Thymus (tissue), 11 donors: ENCODE measurements around the gene AHCYL2. TPM values are rescaled to one million over a fixed set of nuclear protein-coding genes. Genes with fewer than 3 reads are reported as not detected.

ENCODE experiments used
- DNase-seq, 9 donors: peaks; one replicate each; pipeline ENCODE4 v3.0.0-alpha.2; 2013; ENCODE audit warnings: low spot score in 9 of 9, low read depth in 6 of 9, missing footprints in 1 of 9
- H3K27ac ChIP-seq, 2 donors: one replicate each; pipeline ENCODE4 v1.5.1; 2013; ENCODE audit warnings: control low read depth in 1 of 2, low read depth in 1 of 2, low read length in 1 of 2, mild to moderate bottlenecking in 1 of 2, moderate library complexity in 1 of 2
- H3K27me3 ChIP-seq, 2 donors: one replicate each; pipeline ENCODE4 v1.5.1; 2013; ENCODE audit warnings: low read length in 1 of 2; ENCODE audit not compliant: control insufficient read depth in 2 of 2, insufficient read depth in 1 of 2
- H3K36me3 ChIP-seq, 2 donors: one replicate each; pipeline ENCODE4 v1.5.1; 2013; ENCODE audit warnings: low read length in 1 of 2, mild to moderate bottlenecking in 1 of 2, moderate library complexity in 1 of 2; ENCODE audit not compliant: control insufficient read depth in 2 of 2, insufficient read depth in 2 of 2
- H3K4me1 ChIP-seq, 2 donors: one replicate each; pipeline ENCODE4 v1.5.1; 2013; ENCODE audit warnings: low read length in 2 of 2; ENCODE audit not compliant: control insufficient read depth in 2 of 2, insufficient read depth in 2 of 2
- H3K4me3 ChIP-seq, 2 donors: one replicate each; pipeline ENCODE4 v1.5.1; 2013; ENCODE audit warnings: low read length in 2 of 2, control low read depth in 1 of 2, mild to moderate bottlenecking in 1 of 2
- H3K9me3 ChIP-seq, 2 donors: one replicate each; pipeline ENCODE4 v1.5.1; 2013; ENCODE audit warnings: low read length in 1 of 2, mild to moderate bottlenecking in 1 of 2; ENCODE audit not compliant: control insufficient read depth in 2 of 2, insufficient read depth in 1 of 2
- WGBS: extraction: QIAGEN DNeasy Blood & Tissue Kit; methylation state at CpG from one replicate; pipeline ENCODE4 v1.1.7; 2013; 5-methylcytosine and 5-hydroxymethylcytosine counted together
- polyA plus RNA-seq: library from polyadenylated mRNA; stranded (reverse); fragments of 200-250 nt; gene quantifications from one replicate; pipeline ENCODE4 v1.2.3, GENCODE V29; 2013
- total RNA-seq: library from RNA; stranded (reverse); fragments of 120-200 nt; gene quantifications from one replicate; pipeline ENCODE4 v1.2.4, GENCODE V29; 2013
- donor health status: healthy.

AHCYL2 gene
- total and polyA plus RNA-seq, 2 donors = 6.6 to 6.8 TPM

- Histone ChIP-seq H3K27ac (no peak overlapping the region), H3K9me3 (no peaks in the 10 kb centered on the region), H3K4me3 (no peak overlapping the region), H3K27me3 (no peaks in the 10 kb centered on the region), H3K36me3 (peaks cover 0 to 7% of the 10 kb centered on the region in 2 donors), H3K4me1 (peaks cover 0 to 4% of the 10 kb centered on the region in 2 donors)
- no peak for DNase-seq
- WGBS = 98% methylated on average over 4 of the region's 4 CpGs
These were observed 197.9 kb downstream of the AHCYL2 start for GRCh38 chr7:129422727-129423126.

- no peak overlapping the region for H3K27ac ChIP-seq
- peaks cover 0 to 4% of the 10 kb centered on the region in 2 donors for H3K4me1 ChIP-seq
- no peaks in the 10 kb centered on the region for H3K27me3 ChIP-seq
- WGBS = 100% methylated on average over 2 of the region's 2 CpGs
- H3K4me3 ChIP-seq = no peak overlapping the region
- H3K36me3 ChIP-seq = peaks cover 0 to 7% of the 10 kb centered on the region in 2 donors
- no peak for DNase-seq
- no peaks in the 10 kb centered on the region for H3K9me3 ChIP-seq
These were observed 199.0 kb downstream of the AHCYL2 start for GRCh38 chr7:129423700-129424410.

- Histone ChIP-seq H3K27me3 (no peaks in the 10 kb centered on the region), H3K27ac (no peak overlapping the region), H3K9me3 (no peaks in the 10 kb centered on the region), H3K4me3 (no peak overlapping the region), H3K36me3 (peaks cover 0 to 7% of the 10 kb centered on the region in 2 donors), H3K4me1 (peaks cover 0 to 4% of the 10 kb centered on the region in 2 donors)
- DNase-seq = no peak
These were observed 201.7 kb downstream of the AHCYL2 start for GRCh38 chr7:129426482-129426881.

GRCh38 chr7:129427526-129428045 is 202.8 kb downstream of the AHCYL2 start:
- Histone ChIP-seq H3K27ac (no peak overlapping the region), H3K27me3 (peaks cover 0 to 4% of the 10 kb centered on the region in 2 donors), H3K36me3 (peaks cover 0 to 7% of the 10 kb centered on the region in 2 donors), H3K4me3 (no peak overlapping the region), H3K4me1 (peaks cover 0 to 4% of the 10 kb centered on the region in 2 donors), H3K9me3 (no peaks in the 10 kb centered on the region)
- 94% methylated on average over 2 of the region's 2 CpGs for WGBS
- DNase-seq = no peak

GRCh38 chr7:129431911-129432643 is 207.2 kb downstream of the AHCYL2 start:
- Histone ChIP-seq H3K27me3 (peaks cover 13 to 40% of the 10 kb centered on the region in 2 donors), H3K4me1 (peaks cover 7 to 16% of the 10 kb centered on the region in 2 donors), H3K4me3 (no peak overlapping the region), H3K27ac (no peak overlapping the region), H3K36me3 (no peaks in the 10 kb centered on the region), H3K9me3 (no peaks in the 10 kb centered on the region)
- 93% methylated on average over 8 of the region's 8 CpGs for WGBS
- no peak for DNase-seq

GRCh38 chr7:129433847-129434674 is 209.2 kb downstream of the AHCYL2 start, which contains the start of gene STRIP2:
STRIP2 (plus strand) TSS chr7:129434432; CDS start chr7:129434473, 41 bp downstream.
- peak within 1 kb of the TSS; percentile 62 to 77 for H3K4me3 ChIP-seq
- WGBS = under 1% methylated on average over 75 of the region's 75 CpGs
- no peaks in the 10 kb centered on the region for H3K9me3 ChIP-seq
- H3K27ac ChIP-seq = no peak within 1 kb of the TSS
- no peaks in the 10 kb centered on the region for H3K36me3 ChIP-seq
- peaks cover 7 to 16% of the 10 kb centered on the region in 2 donors for H3K4me1 ChIP-seq
- peak; percentile 54 to 92 (median 77) for DNase-seq
- peaks cover 13 to 40% of the 10 kb centered on the region in 2 donors for H3K27me3 ChIP-seq

GRCh38 chr7:129434675-129435318 is 210.0 kb downstream of the AHCYL2 start:
- no peak for DNase-seq
- Histone ChIP-seq H3K36me3 (no peaks in the 10 kb centered on the region), H3K9me3 (no peaks in the 10 kb centered on the region), H3K4me3 (peak overlapping the region; percentile 62 to 77), H3K4me1 (peaks cover 7 to 16% of the 10 kb centered on the region in 2 donors), H3K27ac (no peak overlapping the region), H3K27me3 (peaks cover 13 to 40% of the 10 kb centered on the region in 2 donors)
- WGBS = 2% methylated on average over 44 of the region's 44 CpGs

- H3K27ac ChIP-seq = no peak overlapping the region
- 96% methylated on average over 2 of the region's 2 CpGs for WGBS
- H3K4me3 ChIP-seq = peak overlapping the region in 1 of 2 donors; percentile 77
- peaks cover 13 to 40% of the 10 kb centered on the region in 2 donors for H3K27me3 ChIP-seq
- H3K9me3 ChIP-seq = no peaks in the 10 kb centered on the region
- H3K4me1 ChIP-seq = peaks cover 7 to 16% of the 10 kb centered on the region in 2 donors
- DNase-seq = no peak
- H3K36me3 ChIP-seq = no peaks in the 10 kb centered on the region
These were observed 210.6 kb downstream of the AHCYL2 start for GRCh38 chr7:129435414-129435829.
